Esophagus squamous epithelium (tissue), 5 donors: ENCODE measurements around the gene AFP. TPM values are rescaled to one million over a fixed set of nuclear protein-coding genes. Genes with fewer than 3 reads are reported as not detected.

Experiments
- DNase-seq: peaks from one replicate; lab custom pipeline; 2025; lab: John Stamatoyannopoulos, UW
- H3K27ac ChIP-seq, 4 donors: fragments of 200-600 bp; sonication (generic); one replicate each; pipeline ENCODE4 v1.5.1; 2016 to 2019; ENCODE audit warnings: mild to moderate bottlenecking in 1 of 4
- H3K27me3 ChIP-seq, 4 donors: fragments of 200-600 bp; sonication (generic); 1 replicate in 3 of 4; 2 replicates in 1 of 4; pipeline versions ENCODE4 v1.5.1 to v1.6.0; 2017 to 2021; ENCODE audit warnings: antibody characterized with exemption in 1 of 4
- H3K36me3 ChIP-seq, 3 donors: fragments of 200-600 bp; sonication (generic); one replicate each; pipeline ENCODE4 v1.5.1; 2016 to 2019
- H3K4me1 ChIP-seq, 3 donors: fragments of 200-600 bp; sonication (generic); one replicate each; pipeline ENCODE4 v1.5.1; 2017 to 2019
- H3K4me3 ChIP-seq, 4 donors: fragments of 200-600 bp; sonication (generic); 1 replicate in 3 of 4; 2 replicates in 1 of 4; pipeline ENCODE4 v1.5.1; 2016 to 2019; ENCODE audit warnings: mild to moderate bottlenecking in 2 of 4, moderate library complexity in 1 of 4
- H3K9me3 ChIP-seq, 3 donors: fragments of 200-600 bp; sonication (generic); one replicate each; pipeline ENCODE4 v1.5.1; 2016 to 2019
- POLR2A ChIP-seq, 4 donors: fragments of 450-650 bp; IDR thresholded peaks; one replicate each; pipeline ENCODE4 v1.6.1; 2017; ENCODE audit warnings: antibody characterized with exemption in 4 of 4, mild to moderate bottlenecking in 4 of 4, moderate library complexity in 3 of 4
- WGBS, 2 donors: methylation state at CpG; one replicate each; pipeline ENCODE4 v1.1.5; 2018; 5-methylcytosine and 5-hydroxymethylcytosine counted together
- intact Hi-C: fragments of 100-400 bp; cut with DNase I; formaldehyde crosslinking; loops from one replicate; pipeline ENCODE4 v1.15.0; 2022
- total RNA-seq, 4 donors: library from RNA; depleted of rRNA; stranded (reverse); fragments of >200 nt; gene quantifications; one replicate each; pipeline ENCODE4 v1.1.0, GENCODE V29; 2016
- TF ChIP-seq, protein P1 (sequence below), 6 experiments: fragments of 450-650 bp in 4 of 6; fragments of 200-600 bp in 2 of 6; sonication (generic) in 2 of 6; IDR thresholded peaks; one replicate each; pipeline ENCODE4 v1.5.1; 2016 to 2019; ENCODE audit warnings: antibody characterized with exemption in 6 of 6, mild to moderate bottlenecking in 4 of 6, moderate library complexity in 4 of 6
- donor health status: DM: yes; HTN: yes; CAD: no.

Gene AFP
- total RNA-seq, 4 donors from 2014 or later, result not detected

DNA sequence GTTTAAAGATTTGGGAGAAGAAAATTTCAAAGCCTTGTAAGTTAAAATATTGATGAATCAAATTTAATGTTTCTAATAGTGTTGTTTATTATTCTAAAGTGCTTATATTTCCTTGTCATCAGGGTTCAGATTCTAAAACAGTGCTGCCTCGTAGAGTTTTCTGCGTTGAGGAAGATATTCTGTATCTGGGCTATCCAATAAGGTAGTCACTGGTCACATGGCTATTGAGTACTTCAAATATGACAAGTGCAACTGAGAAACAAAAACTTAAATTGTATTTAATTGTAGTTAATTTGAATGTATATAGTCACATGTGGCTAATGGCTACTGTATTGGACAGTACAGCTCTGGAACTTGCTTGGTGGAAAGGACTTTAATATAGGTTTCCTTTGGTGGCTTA is 30.9 kb upstream of the AFP start:
- no peak for DNase-seq
- no peaks in the 10 kb centered on the region for H3K27me3 ChIP-seq
- H3K27ac ChIP-seq, result no peak overlapping the region
- intact Hi-C loops, result no loop called here
- no peaks in the 10 kb centered on the region for H3K9me3 ChIP-seq
- H3K4me1 ChIP-seq, result no peaks in the 10 kb centered on the region
- WGBS, 2 donors, result 83 to 98% methylated on average over 2 of the region's 2 CpGs
- TF ChIP-seq, protein P1, sequence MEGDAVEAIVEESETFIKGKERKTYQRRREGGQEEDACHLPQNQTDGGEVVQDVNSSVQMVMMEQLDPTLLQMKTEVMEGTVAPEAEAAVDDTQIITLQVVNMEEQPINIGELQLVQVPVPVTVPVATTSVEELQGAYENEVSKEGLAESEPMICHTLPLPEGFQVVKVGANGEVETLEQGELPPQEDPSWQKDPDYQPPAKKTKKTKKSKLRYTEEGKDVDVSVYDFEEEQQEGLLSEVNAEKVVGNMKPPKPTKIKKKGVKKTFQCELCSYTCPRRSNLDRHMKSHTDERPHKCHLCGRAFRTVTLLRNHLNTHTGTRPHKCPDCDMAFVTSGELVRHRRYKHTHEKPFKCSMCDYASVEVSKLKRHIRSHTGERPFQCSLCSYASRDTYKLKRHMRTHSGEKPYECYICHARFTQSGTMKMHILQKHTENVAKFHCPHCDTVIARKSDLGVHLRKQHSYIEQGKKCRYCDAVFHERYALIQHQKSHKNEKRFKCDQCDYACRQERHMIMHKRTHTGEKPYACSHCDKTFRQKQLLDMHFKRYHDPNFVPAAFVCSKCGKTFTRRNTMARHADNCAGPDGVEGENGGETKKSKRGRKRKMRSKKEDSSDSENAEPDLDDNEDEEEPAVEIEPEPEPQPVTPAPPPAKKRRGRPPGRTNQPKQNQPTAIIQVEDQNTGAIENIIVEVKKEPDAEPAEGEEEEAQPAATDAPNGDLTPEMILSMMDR (IDR thresholded peaks at IDR 0.05), result no peak
- no peak for TF ChIP-seq POLR2A (IDR thresholded peaks at IDR 0.05)
- no peak overlapping the region for H3K4me3 ChIP-seq
- H3K36me3 ChIP-seq, result no peaks in the 10 kb centered on the region

- Histone ChIP-seq H3K36me3 (no peaks in the 10 kb centered on the region), H3K4me3 (no peak overlapping the region), H3K4me1 (no peaks in the 10 kb centered on the region), H3K9me3 (no peaks in the 10 kb centered on the region), H3K27ac (no peak overlapping the region), H3K27me3 (no peaks in the 10 kb centered on the region)
- WGBS, 2 donors, result 94 to 100% methylated on average over 1 of the region's 1 CpG
- intact Hi-C loops, result no loop called here
- TF ChIP-seq, protein P1 (IDR thresholded peaks at IDR 0.05), result no peak
- no peak for TF ChIP-seq POLR2A (IDR thresholded peaks at IDR 0.05)
- no peak for DNase-seq
These were observed 29.5 kb upstream of the AFP start for GRCh38 chr4:73406548-73406875.

- H3K4me3 ChIP-seq, result no peak overlapping the region
- H3K27ac ChIP-seq, result no peak overlapping the region
- intact Hi-C loops, result no loop called here
- H3K9me3 ChIP-seq, result no peaks in the 10 kb centered on the region
- no peaks in the 10 kb centered on the region for H3K36me3 ChIP-seq
- no peak for DNase-seq
- no peak for TF ChIP-seq POLR2A (IDR thresholded peaks at IDR 0.05)
- TF ChIP-seq, protein P1 (IDR thresholded peaks at IDR 0.05), result no peak
- H3K4me1 ChIP-seq, result no peaks in the 10 kb centered on the region
- H3K27me3 ChIP-seq, result no peaks in the 10 kb centered on the region
- WGBS, 2 donors, result 78 to 81% methylated on average over 2 of the region's 2 CpGs
These were observed 28.8 kb upstream of the AFP start for GRCh38 chr4:73407227-73407673.

GRCh38 chr4:73408181-73408867 is 27.7 kb upstream of the AFP start:
- H3K36me3 ChIP-seq, result no peaks in the 10 kb centered on the region
- no peaks in the 10 kb centered on the region for H3K9me3 ChIP-seq
- H3K27me3 ChIP-seq, result no peaks in the 10 kb centered on the region
- intact Hi-C loops, result no loop called here
- no peak overlapping the region for H3K27ac ChIP-seq
- no peak for TF ChIP-seq POLR2A (IDR thresholded peaks at IDR 0.05)
- TF ChIP-seq, protein P1 (IDR thresholded peaks at IDR 0.05), result no peak
- no peak overlapping the region for H3K4me3 ChIP-seq
- DNase-seq, result no peak
- 71 to 75% methylated on average over 4 of the region's 4 CpGs for WGBS, 2 donors
- no peaks in the 10 kb centered on the region for H3K4me1 ChIP-seq

DNA sequence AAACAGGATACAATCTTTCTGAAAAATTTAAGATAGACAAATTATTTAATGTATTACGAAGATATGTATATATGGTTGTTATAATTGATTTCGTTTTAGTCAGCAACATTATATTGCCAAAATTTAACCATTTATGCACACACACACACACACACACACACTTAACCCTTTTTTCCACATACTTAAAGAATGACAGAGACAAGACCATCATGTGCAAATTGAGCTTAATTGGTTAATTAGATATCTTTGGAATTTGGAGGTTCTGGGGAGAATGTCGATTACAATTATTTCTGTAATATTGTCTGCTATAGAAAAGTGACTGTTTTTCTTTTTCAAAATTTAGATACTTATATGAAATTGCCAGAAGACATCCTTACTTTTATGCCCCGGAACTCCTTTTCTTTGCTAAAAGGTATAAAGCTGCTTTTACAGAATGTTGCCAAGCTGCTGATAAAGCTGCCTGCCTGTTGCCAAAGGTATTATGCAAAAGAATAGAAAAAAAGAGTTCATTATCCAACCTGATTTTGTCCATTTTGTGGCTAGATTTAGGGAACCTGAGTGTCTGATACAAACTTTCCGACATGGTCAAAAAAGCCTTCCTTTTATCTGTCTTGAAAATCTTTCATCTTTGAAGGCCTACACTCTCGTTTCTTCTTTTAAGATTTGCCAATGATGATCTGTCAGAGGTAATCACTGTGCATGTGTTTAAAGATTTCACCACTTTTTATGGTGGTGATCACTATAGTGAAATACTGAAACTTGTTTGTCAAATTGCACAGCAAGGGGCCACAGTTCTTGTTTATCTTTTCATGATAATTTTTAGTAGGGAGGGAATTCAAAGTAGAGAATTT is 26.8 kb upstream of the AFP start:
- H3K36me3 ChIP-seq, result no peaks in the 10 kb centered on the region

More for the DNA sequence above, 26.8 kb upstream of the AFP start:
- no peaks in the 10 kb centered on the region for H3K4me1 ChIP-seq
- 65 to 79% methylated on average over 6 of the region's 6 CpGs for WGBS, 2 donors
- no peak for DNase-seq
- TF ChIP-seq, protein P1 (IDR thresholded peaks at IDR 0.05), result no peak
- TF ChIP-seq POLR2A (IDR thresholded peaks at IDR 0.05), result no peak
- H3K4me3 ChIP-seq, result no peak overlapping the region
- intact Hi-C loops, result no loop called here
- H3K9me3 ChIP-seq, result no peaks in the 10 kb centered on the region
- no peaks in the 10 kb centered on the region for H3K27me3 ChIP-seq
- H3K27ac ChIP-seq, result no peak overlapping the region
